HepG2 (cell line): ENCODE measurements around the gene FAM222A. TPM values are rescaled to one million over a fixed set of nuclear protein-coding genes. Genes with fewer than 3 reads are reported as not detected.

Experiments
- EHMT2 ChIP-seq: fragments of 200-600 bp; sonication (generic); IDR thresholded peaks from 2 replicates; pipeline ENCODE4 v1.7.0; 2017; ENCODE audit warnings: antibody characterized with exemption, low read depth, low read length, borderline replicate concordance
- HDAC1 ChIP-seq: sonication (generic); formaldehyde crosslinking; IDR thresholded peaks from 2 replicates; pipeline ENCODE4 v1.5.1; 2020; ENCODE audit warnings: mild to moderate bottlenecking, missing genetic modification reagents
- PHB2 ChIP-seq: fragments of 450-650 bp; IDR thresholded peaks from 2 replicates; pipeline ENCODE4 v1.6.1; 2018; ENCODE audit not compliant: partially characterized antibody
- ZNF17 ChIP-seq: sonication (generic); formaldehyde crosslinking; IDR thresholded peaks from 2 replicates; pipeline ENCODE4 v1.5.0; 2020; ENCODE audit warnings: mild to moderate bottlenecking, missing genetic modification reagents
- ZNF264 ChIP-seq: sonication (generic); formaldehyde crosslinking; IDR thresholded peaks from 2 replicates; pipeline ENCODE4 v1.4.0; 2020; ENCODE audit warnings: missing genetic modification reagents
- ZNF326 ChIP-seq: sonication (generic); formaldehyde crosslinking; IDR thresholded peaks from 2 replicates; pipeline ENCODE4 v1.4.0; 2020; ENCODE audit warnings: missing genetic modification reagents, borderline replicate concordance
- ZNF782 ChIP-seq: sonication (generic); formaldehyde crosslinking; IDR thresholded peaks from 2 replicates; pipeline ENCODE4 v1.4.0; 2020; ENCODE audit warnings: missing genetic modification reagents, mild to moderate bottlenecking, borderline replicate concordance
- polyA plus RNA-seq, 8 experiments: library from polyadenylated mRNA; depleted of rRNA in 3 of 8; stranded (reverse) in 7 of 8; unstranded in 1 of 8; fragments of >200 nt; fragmentation: Illumina TruSeq in 4 of 8; extraction: Trizol in 4 of 8; gene quantifications; 2 replicates each; pipeline versions ENCODE4 v1.2.1 to v1.2.3, GENCODE V29; 2011 to 2016; ENCODE audit warnings: low read depth in 4 of 8, missing spikeins in 1 of 8, mixed read lengths in 1 of 8; ENCODE audit not compliant: insufficient read depth in 1 of 8
- total RNA-seq, 5 experiments: library from RNA; depleted of rRNA; stranded (reverse); fragments of >200 nt; fragmentation: Illumina TruSeq; extraction: Trizol; gene quantifications; 2 replicates each; pipeline ENCODE4 v1.2.3, GENCODE V29; 2016; ENCODE audit warnings: low read depth in 1 of 5
- TF ChIP-seq, protein P1 (sequence below): conservative IDR thresholded peaks from 2 replicates; pipeline ENCODE4 v1.6.1; 2018; ENCODE audit warnings: missing genetic modification reagents
- TF ChIP-seq, protein P2 (sequence below): sonication (generic); formaldehyde crosslinking; IDR thresholded peaks from 2 replicates; pipeline ENCODE4 v1.8.1; 2023; ENCODE audit warnings: mild to moderate bottlenecking, missing genetic modification reagents, borderline replicate concordance
- TF ChIP-seq, protein P3 (sequence below): sonication (generic); formaldehyde crosslinking; IDR thresholded peaks from 2 replicates; pipeline ENCODE4 v1.8.1; 2023; ENCODE audit warnings: mild to moderate bottlenecking, moderate library complexity, missing genetic modification reagents
- TF ChIP-seq, protein P4 (sequence below): sonication (generic); formaldehyde crosslinking; IDR thresholded peaks from 2 replicates; pipeline ENCODE4 v1.8.0; 2022; ENCODE audit warnings: mild to moderate bottlenecking, missing genetic modification reagents, borderline replicate concordance
- TF ChIP-seq, protein P5 (sequence below): sonication (generic); formaldehyde crosslinking; IDR thresholded peaks from 2 replicates; pipeline ENCODE4 v1.4.0; 2020; ENCODE audit warnings: mild to moderate bottlenecking, low read depth, missing genetic modification reagents
- TF ChIP-seq, protein P6 (sequence below), 2 experiments: fragments of 450-650 bp in 1 of 2; sonication (generic) in 1 of 2; formaldehyde crosslinking in 1 of 2; IDR thresholded peaks; 2 replicates each; pipeline versions ENCODE4 v1.6.1 to v1.8.0; 2016 to 2022; ENCODE audit warnings: antibody characterized with exemption in 1 of 2, mild to moderate bottlenecking in 1 of 2, missing genetic modification reagents in 1 of 2

FAM222A gene
- total and polyA plus RNA-seq, 2 of the 13 experiments (the other 11 are each of a cell fraction or from before 2014, with no cell fraction given) = 2.7 to 9.6 TPM

DNA sequence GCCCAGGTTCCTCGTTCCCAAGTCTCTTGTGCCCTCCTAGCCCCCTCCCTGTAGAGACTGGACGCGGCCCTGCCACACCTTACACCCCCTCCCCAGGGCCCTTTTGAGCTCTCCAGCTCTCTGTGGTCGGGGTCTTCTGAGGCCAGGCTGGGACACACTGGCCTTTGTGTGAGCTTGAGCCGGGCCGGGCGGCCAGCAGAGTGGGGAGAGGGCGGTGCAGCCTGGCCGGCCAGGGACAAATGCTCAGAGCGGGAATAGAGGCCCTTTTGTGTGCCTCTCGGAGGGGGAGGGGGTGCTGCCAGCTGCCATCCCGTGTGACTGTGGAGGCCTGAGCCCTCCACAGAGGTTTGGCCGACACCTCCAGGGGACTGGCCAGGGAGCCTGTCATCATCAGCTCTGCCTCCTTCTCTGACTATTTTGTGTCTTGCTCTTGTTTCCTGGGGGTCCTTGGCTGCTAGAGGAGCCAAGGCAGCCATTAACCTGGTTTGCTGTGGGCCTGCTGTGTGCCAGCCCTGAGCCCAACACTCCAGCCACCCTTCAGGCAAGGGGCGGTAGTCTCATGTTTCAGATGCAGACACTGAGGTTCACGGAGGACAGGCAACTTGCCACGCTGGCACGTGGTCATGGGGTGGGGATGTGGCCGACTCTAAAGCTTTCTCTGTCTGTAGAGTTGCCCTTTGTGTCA lies 13.6 kb downstream of the FAM222A start (continued):
- TF ChIP-seq, protein P1, sequence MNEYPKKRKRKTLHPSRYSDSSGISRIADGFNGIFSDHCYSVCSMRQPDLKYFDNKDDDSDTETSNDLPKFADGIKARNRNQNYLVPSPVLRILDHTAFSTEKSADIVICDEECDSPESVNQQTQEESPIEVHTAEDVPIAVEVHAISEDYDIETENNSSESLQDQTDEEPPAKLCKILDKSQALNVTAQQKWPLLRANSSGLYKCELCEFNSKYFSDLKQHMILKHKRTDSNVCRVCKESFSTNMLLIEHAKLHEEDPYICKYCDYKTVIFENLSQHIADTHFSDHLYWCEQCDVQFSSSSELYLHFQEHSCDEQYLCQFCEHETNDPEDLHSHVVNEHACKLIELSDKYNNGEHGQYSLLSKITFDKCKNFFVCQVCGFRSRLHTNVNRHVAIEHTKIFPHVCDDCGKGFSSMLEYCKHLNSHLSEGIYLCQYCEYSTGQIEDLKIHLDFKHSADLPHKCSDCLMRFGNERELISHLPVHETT = no peak
- TF ChIP-seq EHMT2 (no peak; the same call in 1 of the 2 replicates), ZNF782 (CRISPR knock-in tag) (no peak), ZNF17 (no peak), ZNF326 (CRISPR knock-in tag) (no peak), HDAC1 (CRISPR knock-in tag) (peak; percentile 69), PHB2 (no peak), ZNF264 (CRISPR knock-in tag) (0 out of 2 replicates have a peak, but pooled peaks have one; percentile 54)
- TF ChIP-seq, protein P2, sequence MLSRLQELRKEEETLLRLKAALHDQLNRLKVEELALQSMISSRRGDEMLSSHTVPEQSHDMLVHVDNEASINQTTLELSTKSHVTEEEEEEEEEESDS (CRISPR knock-in tag) = no peak
- TF ChIP-seq, protein P3, sequence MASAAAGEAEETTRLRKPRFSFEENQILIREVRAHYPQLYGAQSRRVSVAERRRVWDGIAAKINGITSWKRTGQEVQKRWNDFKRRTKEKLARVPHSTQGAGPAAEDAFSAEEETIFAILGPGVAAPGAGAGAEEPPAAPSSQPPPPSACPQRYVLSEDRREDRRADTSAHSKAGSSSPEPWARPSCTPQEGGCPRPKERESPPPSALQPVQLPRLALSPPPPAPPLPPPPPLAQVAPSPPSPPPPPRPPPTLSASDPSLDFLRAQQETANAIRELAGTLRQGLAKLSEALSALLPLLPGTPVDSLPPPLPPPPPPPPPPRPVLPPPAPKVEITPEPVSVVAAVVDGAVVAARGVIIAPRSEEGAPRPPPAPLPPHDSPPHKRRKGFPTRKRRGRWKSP (CRISPR knock-in tag) = no peak
- TF ChIP-seq, protein P4, sequence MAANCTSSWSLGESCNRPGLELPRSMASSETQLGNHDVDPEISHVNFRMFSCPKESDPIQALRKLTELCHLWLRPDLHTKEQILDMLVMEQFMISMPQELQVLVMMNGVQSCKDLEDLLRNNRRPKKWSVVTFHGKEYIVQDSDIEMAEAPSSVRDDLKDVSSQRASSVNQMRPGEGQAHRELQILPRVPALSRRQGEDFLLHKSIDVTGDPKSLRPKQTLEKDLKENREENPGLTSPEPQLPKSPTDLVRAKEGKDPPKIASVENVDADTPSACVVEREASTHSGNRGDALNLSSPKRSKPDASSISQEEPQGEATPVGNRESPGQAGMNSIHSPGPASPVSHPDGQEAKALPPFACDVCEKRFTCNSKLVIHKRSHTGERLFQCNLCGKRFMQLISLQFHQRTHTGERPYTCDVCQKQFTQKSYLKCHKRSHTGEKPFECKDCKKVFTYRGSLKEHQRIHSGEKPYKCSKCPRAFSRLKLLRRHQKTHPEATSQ (CRISPR knock-in tag) = no peak
- TF ChIP-seq, protein P5, sequence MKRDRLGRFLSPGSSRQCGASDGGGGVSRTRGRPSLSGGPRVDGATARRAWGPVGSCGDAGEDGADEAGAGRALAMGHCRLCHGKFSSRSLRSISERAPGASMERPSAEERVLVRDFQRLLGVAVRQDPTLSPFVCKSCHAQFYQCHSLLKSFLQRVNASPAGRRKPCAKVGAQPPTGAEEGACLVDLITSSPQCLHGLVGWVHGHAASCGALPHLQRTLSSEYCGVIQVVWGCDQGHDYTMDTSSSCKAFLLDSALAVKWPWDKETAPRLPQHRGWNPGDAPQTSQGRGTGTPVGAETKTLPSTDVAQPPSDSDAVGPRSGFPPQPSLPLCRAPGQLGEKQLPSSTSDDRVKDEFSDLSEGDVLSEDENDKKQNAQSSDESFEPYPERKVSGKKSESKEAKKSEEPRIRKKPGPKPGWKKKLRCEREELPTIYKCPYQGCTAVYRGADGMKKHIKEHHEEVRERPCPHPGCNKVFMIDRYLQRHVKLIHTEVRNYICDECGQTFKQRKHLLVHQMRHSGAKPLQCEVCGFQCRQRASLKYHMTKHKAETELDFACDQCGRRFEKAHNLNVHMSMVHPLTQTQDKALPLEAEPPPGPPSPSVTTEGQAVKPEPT (CRISPR knock-in tag) = no peak
- TF ChIP-seq, protein P6, sequence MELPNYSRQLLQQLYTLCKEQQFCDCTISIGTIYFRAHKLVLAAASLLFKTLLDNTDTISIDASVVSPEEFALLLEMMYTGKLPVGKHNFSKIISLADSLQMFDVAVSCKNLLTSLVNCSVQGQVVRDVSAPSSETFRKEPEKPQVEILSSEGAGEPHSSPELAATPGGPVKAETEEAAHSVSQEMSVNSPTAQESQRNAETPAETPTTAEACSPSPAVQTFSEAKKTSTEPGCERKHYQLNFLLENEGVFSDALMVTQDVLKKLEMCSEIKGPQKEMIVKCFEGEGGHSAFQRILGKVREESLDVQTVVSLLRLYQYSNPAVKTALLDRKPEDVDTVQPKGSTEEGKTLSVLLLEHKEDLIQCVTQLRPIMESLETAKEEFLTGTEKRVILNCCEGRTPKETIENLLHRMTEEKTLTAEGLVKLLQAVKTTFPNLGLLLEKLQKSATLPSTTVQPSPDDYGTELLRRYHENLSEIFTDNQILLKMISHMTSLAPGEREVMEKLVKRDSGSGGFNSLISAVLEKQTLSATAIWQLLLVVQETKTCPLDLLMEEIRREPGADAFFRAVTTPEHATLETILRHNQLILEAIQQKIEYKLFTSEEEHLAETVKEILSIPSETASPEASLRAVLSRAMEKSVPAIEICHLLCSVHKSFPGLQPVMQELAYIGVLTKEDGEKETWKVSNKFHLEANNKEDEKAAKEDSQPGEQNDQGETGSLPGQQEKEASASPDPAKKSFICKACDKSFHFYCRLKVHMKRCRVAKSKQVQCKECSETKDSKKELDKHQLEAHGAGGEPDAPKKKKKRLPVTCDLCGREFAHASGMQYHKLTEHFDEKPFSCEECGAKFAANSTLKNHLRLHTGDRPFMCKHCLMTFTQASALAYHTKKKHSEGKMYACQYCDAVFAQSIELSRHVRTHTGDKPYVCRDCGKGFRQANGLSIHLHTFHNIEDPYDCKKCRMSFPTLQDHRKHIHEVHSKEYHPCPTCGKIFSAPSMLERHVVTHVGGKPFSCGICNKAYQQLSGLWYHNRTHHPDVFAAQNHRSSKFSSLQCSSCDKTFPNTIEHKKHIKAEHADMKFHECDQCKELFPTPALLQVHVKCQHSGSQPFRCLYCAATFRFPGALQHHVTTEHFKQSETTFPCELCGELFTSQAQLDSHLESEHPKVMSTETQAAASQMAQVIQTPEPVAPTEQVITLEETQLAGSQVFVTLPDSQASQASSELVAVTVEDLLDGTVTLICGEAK (IDR thresholded peaks at IDR 0.05) = no peak
- TF ChIP-seq, protein P6 (CRISPR knock-in tag; IDR thresholded peaks at IDR 0.05) = no peak
